NCI-H187 (cell line): ENCODE measurements around the gene CFAP43.
"Not testable (repeated sequence)": the region's sequence is repeated elsewhere in the genome, so short reads cannot be mapped to it uniquely, and the experiment has no call there.

Source experiments
- DNase-seq, 2 experiments: peaks; one replicate each; lab custom pipeline; 2025; lab: John Stamatoyannopoulos, UW

CFAP43 gene

DNA sequence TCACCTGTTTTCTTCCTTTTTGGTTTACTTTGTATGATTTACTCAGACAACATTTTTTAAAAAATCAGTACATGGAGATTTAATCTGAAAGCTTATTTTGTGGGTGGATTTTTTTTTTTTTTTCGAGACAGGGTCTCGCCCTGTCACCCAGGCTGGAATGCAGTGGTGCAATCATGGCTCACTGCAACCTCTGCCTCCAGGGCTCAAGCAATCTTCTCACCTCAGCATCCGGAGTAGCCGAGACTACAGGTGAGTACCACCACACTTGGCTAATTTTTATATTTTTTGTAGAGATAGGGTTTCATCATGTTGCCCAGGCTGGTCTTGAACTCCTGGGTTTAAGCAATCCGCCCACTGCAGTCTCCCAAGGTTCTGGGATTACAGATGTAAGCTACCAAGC, 25.1 kb upstream of the CFAP43 start:
- no peak for DNase-seq

DNA sequence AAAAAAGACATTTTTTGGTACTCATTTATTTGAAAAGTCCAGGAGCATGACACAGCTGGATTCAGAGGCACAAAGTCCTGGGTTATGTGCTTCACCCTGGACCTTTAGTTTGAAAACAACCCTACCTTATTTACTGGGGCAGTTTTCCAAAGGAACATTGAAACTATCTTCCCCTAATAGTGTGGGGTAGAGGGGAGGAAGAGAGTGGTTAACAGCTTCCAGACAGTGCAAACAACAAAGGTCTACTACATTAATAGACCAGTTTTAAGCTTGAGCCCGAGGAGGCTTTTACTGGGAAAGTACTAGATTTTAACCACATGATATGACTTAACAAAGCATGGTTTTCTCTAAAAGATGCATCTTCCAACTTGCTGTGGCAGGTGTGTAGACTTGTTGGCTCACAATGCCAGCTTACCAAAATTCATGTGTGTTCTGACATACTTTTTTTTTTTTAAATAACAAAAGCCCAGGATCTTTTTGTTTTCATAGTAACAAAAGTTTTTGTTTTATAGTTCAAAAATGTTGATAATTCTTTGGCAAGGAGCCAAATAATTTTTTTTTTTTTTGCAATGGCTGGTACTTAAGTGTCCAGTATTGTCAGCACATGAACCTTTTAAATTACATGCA, 24.3 kb upstream of the CFAP43 start:
- DNase-seq: no peak

DNA sequence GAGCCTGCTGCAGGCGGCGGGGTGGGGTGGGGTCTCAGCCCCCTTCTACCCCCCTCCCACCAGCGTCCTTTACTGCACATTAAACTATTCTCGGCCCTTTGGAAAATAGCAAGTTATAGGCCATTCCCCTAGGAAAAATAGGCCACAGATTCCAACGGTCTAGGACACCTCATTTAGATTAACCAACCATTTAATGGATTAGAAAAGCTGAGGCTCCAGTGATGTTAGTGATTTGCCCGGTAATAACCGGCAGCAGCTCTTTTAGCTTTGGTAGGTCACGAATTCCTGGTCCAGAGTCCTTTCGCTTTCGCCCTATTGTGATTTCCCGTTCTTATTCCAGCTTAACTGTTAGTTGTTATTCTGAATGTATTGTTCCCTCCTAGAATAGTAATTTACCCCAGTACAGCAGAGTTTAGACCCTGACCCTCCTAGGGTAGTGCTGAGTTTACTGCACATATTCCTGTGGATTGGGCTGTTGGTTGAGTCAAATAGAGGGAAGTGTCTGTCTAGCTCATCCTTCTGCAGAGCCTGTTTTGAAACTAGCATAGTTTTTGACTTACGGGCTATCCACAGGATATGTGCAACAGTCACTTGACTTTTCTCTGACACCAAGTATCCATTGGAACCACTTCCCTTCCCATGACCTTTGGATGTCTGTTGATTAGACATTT, 23.3 kb upstream of the CFAP43 start:
- DNase-seq: no peak

DNA sequence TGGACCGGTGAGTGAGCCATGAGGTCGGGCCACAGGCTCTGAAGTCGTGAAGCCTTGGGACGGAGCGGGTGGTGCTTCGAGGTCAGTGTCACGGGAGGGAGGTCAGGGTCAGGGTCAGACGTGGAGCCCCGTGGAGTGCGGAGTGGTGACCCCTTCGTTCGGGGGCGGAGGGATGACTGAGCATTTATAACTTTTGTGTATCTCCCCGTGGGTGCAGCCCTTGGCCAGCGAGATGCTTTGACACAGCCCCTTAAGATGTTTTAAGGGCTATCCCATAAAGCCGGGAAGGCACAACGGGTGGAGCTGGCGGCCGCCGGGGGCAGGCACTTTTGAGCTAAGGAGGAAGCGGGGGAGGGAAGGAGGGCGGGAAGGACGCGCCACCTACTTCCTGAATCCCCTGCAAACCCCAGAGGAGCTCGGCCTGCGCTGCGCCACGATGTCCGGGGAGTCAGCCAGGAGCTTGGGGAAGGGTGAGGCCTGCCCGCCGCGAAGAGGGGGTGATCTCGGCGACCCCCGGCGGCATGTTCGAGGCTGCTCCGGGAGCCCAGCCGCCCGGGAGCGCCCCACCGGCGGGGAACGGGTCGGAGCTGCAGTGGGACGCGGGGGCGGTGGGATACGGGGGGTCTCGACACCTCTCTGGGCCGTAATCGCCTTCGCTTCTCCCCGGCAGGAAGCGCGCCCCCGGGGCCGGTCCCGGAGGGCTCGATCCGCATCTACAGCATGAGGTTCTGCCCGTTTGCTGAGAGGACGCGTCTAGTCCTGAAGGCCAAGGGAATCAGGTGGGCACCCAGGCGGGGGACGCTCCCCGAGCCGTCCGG, 22.5 kb upstream of the CFAP43 start, which contains the start of gene GSTO1:
Gene GSTO1, plus strand, starts transcription at position 400 of the 818 bp plus-strand sequence. Its CDS starts 37 bp downstream, at position 437.
- no peak for DNase-seq

DNA sequence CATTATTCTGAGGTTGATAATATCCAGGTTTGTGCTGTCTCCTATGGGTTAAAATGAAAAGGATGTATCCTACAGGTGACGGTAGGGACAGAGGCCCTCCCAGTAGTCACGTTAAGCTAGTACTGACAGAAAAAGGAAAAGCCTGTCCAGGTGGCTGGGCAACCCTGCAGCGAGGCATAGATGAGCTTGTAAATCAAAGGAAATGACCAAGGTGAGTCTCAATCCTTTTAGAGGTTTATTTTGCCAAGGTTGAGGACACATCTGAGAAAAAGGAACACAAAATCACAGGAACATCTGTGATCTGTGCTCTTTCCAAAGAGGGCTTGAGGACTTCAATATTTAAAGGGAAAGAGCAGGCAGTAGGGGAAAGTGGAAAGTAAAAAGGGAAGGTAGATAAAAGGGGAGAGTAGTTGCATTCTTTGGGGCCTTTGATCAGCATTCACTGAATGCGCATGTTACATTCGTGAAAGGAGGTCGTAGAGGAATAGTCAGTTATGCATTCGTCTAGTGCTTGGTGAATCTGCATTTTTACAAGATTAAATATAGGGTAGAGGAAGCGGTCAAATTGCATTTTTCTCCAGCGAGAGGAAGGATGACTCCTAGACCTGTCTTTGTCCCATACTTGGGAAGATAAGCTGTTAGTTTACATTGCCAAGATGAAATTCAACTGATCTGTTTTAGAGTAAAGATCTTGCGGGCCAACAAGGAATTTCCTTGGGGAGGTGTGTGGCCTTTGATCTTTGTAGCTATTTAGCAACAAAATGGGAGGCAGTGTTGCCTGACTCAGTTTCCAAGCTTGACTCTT, 21.6 kb upstream of the CFAP43 start:
- no peak for DNase-seq

DNA sequence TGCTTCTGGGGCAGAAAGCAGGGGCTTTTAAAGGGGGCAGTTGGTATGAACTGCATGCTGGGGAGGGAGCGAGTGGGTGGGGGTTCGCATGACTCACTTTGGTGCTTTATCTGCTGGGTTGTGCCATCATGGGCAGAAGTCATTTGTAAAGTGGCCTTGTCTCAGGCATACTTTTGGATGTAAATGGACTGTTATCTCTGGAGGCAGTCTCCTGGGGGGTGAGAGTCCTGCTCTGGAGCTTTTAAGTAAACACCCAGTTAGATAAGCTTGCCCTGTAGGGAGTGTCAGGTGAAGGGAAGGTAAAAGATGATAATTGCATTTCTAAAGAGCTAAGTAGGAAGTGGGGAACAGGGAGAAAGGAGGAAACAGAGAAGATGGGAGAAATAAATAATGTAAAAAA, 20.9 kb upstream of the CFAP43 start:
- DNase-seq: no peak

DNA sequence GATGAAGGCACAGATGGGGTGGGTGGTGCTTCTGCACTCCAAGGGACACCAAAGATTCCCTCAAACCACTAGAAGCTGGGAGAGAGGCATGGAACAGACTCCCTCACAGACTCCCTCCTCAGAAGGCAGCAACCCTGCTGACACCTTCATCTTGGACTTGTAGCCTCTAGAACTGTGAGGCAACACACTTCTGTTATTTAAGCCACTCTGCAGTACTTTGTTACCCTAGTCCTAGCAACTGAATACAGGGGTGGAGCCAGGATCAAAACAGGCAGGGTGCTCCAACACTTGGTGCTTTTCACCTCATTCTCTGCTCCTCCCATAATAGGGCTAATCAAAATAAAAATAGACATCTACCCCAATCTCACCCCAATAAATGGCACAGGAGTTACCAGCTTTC, 20.2 kb upstream of the CFAP43 start:
- no peak for DNase-seq

DNA sequence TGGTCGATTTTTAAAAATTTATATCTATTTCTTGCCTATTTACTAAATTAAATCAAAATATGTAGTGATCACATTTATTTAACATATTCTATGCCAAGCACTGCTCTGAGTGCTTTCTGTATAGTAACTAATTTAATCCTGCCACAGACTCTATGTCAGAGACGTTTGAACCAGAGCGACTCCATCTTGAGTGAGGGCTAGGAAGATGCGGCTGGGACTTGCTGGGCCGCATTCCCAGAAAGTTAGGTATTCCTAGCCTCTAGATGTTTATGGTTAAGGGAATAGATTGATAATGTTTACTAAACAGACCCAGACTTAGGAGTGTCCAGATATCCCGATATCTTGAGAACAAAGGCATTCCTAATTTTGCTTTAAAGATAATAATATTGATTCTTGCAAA, 19.3 kb upstream of the CFAP43 start:
- no peak for DNase-seq

DNA sequence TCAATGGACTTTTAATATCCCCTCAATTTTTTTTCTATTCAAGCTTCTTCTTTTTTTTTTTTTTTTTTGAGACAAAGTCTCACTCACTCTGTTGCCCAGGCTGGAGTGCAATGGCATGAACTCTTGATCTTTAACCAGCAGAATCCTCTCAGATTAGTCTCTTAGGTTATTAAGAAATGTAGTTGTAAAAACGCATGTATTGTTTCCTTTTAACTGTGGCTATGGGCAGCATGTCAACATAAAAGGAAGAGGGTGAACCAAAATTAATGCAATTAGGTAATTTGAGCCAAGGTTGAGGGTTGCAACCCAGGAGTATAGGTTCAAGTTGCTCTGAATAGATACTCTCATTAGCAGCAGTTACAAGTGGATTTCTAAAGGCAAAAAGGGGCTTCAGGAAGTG, 18.2 kb upstream of the CFAP43 start:
- DNase-seq: no peak

DNA sequence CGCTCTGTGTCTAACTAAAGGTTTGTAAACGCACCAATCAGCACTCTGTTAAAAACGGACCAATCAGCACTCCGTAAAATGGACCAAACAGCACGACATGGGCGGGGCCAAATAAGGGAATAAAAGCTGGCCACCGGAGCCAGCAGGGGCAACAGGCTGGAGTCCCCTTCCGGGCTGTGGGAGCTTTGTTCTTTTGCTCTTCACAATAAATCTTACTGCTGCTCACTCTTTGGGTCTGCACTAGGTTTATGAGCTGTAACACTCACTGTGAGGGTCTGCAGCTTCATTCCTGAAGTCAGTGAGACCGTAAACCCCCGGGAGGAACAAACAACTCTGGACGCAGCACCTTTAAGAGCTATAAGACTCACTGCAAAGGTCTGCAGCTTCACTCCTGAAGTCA, 16.8 kb upstream of the CFAP43 start:
- DNase-seq: not testable (repeated sequence)

DNA sequence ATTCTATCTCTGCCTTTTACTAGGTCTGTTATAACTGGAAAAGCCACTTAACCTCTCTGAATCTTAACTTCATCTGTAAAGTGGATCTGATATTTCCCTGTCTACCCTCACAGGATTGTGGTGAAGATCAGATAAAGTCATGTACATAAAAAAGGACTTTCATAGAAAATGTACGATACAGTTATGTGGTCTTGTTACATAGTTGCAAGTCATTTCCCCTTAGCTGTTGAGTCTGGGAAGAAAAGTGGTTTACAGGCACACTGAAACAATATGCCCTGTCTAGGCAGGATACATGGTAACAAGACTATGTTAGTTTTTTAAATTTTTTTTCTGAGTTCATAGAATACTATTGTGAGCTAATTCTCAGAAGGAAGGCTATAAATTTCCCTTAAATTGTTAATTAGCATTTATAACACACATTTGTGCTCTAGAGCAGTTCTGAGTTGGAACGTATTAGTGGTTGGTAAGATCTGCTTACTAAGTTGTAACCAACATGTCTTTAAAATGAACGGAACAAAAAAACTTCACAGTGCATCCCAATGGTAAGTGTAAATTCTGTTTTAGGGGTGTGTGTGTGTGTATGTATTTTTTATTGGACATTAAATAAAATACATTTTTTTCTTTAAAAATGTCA, 15.5 kb upstream of the CFAP43 start:
- DNase-seq: no peak

DNA sequence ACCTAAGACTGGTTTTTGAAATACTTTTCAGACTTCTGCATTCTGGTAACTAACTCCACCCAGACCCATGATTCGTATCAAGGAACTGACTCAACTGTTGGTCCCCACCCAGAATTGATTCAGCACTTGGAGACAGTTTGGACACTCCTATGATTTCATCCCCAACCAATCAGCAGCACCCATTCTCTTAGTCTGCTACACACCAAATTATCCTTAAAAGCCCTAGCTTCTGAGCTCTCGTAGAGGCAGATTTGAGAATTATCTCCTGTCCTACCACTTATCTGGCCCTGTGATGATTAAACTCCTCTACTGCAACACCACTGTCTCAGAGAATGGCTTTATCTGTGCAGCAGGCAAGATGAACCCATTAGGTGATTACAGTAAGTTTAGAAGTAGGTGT, 14.8 kb upstream of the CFAP43 start:
- DNase-seq: no peak

DNA sequence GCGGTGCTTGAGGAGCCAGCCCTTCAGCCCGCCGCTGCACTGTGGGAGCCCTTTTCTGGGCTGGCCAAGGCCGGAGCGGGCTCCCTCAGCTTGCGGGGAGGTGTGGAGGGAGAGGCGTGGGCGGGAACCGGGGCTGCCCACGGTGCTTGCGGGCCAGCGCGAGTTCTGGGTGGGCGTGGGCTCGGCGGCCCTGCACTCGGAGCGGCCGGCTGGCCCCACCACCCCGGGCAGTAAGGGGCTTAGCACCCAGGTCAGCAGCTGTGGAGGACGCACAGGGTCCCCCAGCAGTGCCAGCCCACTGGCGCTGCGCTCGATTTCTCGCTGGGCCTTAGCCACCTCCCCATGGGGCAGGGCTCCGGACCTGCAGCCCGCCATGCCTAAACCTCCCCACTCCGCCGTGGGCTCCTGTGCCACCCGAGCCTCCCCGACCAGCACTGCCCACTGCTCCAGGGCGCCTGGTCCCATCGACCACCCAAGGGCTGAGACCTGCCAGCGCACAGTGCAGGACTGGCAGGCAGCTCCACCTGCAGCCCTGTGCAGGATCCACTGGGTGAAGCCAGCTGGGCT, 13.0 kb upstream of the CFAP43 start:
- DNase-seq: no peak

DNA sequence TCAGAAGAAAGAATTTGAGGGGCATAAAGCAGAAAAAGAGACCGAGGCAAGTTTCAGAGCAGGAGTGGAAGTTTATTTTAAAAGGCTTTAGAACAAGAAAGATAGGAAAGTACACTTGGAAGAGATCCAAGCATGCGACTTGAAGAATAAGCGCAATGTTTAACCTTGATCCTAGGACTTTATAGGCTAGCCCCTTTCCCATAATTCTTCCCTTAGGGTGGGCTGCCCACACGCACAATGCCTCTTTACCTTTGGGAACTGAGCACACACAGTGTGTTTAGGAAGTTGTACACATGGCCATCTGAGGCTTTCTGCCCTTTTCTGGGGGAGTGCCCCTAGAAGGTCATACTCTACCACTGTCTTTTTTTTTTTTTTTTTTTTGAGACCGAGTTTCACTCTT, 11.3 kb upstream of the CFAP43 start:
- no peak for DNase-seq

DNA sequence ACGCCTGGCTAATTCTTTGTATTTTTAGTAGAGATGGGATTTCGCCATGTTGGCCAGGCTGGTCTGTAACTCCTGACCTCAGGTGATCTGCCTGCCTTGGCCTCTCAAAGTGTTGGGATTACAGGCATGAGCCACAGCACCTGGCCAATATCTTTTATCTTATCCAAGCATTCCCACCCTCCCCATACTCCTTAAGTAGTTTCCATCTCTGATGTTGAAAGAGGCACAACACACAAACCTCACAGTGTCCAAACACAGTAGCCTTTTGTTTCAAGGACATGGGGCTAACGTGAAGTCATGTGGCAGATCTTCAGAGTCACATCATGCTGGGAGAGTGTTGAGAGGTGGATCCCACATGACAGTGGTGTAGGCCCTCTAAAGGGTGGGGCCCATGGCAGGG, 10.8 kb upstream of the CFAP43 start:
- not testable (repeated sequence) for DNase-seq

DNA sequence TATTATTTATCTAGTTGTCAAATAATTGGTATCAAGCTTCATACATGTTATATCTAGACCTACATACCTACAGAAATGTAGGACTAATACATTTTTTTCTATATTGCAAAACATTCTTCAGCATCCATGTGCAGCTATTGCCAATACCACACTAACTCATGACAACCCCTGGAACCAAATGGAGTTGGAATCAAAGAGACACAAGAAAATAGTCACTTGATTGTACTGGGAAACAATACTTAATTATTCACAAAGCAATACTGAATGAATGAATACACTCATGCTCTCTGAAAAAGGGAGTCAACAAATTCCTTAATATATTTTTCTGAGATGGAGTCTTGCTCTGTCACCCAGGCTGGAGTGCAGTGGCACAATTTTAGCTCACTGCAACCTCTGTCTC, 10.4 kb upstream of the CFAP43 start:
- no peak for DNase-seq

DNA sequence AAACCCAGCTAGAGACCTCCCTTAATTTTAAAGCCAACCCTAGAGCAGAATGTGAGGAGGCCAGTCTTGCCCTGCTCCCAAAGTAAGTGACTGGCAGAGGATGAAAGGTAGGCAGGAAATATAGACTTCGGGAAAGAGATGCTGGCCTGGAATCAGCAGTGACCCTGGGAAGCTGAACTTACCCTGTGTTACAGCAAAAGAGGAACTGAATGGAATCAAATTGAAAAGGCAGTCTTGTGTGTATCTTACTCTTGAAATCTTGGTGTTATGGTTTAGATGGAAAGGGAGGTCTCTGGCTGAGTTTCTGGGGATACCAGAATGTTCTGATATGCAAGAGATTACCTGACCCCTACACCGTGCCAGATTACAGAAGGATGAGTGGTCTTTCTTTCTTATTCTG, 7.9 kb upstream of the CFAP43 start:
- DNase-seq: no peak

DNA sequence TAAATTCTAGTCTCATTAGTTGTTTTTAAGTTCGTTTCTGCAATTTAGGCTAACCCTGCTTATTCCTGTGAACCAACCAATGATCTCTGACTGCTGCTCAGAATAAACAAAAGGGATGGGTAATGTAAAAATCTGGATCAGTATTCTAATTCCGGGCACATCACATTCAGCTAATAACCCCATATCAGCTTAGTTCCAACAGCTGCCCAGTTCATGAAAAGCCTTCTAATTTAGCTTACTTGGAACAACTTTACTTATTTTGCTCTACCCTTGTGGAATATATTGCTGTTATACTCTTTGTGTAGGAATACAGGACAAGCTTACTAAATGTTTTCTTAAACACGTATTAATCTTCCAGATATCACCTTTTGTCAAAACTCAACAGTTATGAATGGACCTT, 3.6 kb upstream of the CFAP43 start:
- no peak for DNase-seq

DNA sequence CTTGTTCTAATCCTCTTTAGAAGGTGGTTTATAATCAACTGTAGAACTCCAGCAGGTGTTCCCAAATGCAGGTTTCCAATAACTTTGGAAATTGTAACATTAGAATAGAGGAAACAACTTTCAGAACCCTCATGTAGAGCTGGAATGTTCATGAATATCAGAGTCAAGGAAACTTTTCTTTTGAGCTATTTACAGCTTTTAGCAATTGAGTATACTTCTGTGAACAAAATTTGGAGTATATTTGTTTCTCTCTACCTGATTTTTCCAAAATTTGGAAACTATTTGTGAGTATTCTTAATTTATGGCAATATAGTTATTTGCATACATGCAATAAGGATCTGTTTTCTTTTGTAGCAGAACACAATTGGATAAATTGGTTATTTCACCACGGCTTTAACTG, 2.8 kb upstream of the CFAP43 start:
- no peak for DNase-seq

DNA sequence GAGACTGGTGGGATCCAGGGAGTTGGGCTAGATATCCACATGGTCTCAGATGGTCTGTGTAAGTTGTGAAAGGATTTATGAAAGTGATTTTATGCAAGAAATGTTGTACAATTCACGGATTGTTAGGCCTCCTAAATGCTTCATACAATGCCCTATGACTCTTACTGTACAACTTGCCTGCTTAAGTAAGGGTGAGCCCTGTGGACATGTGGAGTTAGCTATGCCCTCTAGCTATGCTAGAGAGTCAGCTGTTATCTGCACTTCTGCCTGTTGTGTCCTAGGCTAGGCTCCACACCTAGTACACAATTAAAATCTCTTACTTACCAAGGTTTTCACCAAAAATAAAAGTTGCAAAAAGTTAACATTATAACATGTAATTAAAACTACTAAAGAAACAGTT, 1.7 kb upstream of the CFAP43 start:
- no peak for DNase-seq

DNA sequence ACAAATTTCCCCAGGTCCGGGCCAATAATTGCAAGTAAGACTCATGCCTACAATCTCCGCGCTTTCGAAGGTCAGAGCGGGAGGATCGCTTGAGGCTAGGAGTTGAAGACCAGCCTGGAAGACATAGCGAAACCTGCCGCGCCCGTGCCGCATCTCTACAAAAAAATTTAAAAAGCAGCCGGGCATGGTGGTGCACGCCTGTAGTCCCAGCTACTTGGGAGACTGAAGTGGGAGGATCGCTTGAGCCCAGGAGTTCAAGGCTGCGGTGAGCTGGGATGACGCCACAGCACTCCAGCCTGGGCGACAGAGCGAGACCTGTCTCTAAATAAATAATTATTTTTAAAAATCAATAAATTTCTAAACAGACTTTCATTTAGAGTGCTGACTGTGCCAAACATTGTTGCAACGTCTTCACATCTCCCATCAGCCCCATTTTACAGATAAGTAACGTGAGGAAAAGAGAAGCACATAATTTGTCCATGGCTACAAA, 494 bp upstream of the CFAP43 start:
- DNase-seq: no peak
